Suprapubic skin (tissue), 4 donors: ENCODE data around the gene ZNF148. TPM values are rescaled to one million over a fixed set of nuclear protein-coding genes. Genes with fewer than 3 reads are reported as not detected.

Experiments used
- DNase-seq, 2 donors: peaks; one replicate each; pipeline ENCODE4 v3.0.0-alpha.2; 2019; ENCODE audit warnings: low spot score in 2 of 2
- H3K27ac ChIP-seq: fragments of 200-600 bp; sonication (generic); one replicate; pipeline ENCODE4 v1.5.1; 2019
- H3K27me3 ChIP-seq: fragments of 200-600 bp; sonication (generic); one replicate; pipeline ENCODE4 v1.5.1; 2019
- H3K36me3 ChIP-seq: fragments of 200-600 bp; sonication (generic); one replicate; pipeline ENCODE4 v1.5.1; 2019
- H3K4me1 ChIP-seq: fragments of 200-600 bp; sonication (generic); one replicate; pipeline ENCODE4 v1.5.1; 2019
- H3K4me3 ChIP-seq: fragments of 200-600 bp; sonication (generic); one replicate; pipeline ENCODE4 v1.5.1; 2019; ENCODE audit warnings: mild to moderate bottlenecking
- H3K9me3 ChIP-seq: fragments of 200-600 bp; sonication (generic); one replicate; pipeline ENCODE4 v1.5.1; 2019
- CTCF ChIP-seq, 2 donors: fragments of 200-600 bp in 1 of 2; fragments of 450-650 bp in 1 of 2; sonication (generic) in 1 of 2; IDR thresholded peaks; one replicate each; pipeline ENCODE4 v1.5.1; 2016 to 2019; ENCODE audit warnings: antibody characterized with exemption in 2 of 2, mild to moderate bottlenecking in 1 of 2, moderate library complexity in 1 of 2
- EP300 ChIP-seq: sonication (generic); formaldehyde crosslinking; IDR thresholded peaks from one replicate; pipeline ENCODE4 v1.6.1; 2017; ENCODE audit warnings: antibody characterized with exemption
- POLR2A ChIP-seq, 2 donors: fragments of 450-650 bp; IDR thresholded peaks; one replicate each; pipeline ENCODE4 v1.6.1; 2017; ENCODE audit warnings: antibody characterized with exemption in 2 of 2, mild to moderate bottlenecking in 2 of 2, moderate library complexity in 2 of 2
- POLR2AphosphoS5 ChIP-seq, 3 donors: sonication (generic); formaldehyde crosslinking; IDR thresholded peaks; one replicate each; pipeline ENCODE4 v1.6.1; 2017; ENCODE audit warnings: antibody characterized with exemption in 3 of 3
- WGBS: methylation state at CpG from one replicate; pipeline ENCODE4 v1.1.5; 2018; 5-methylcytosine and 5-hydroxymethylcytosine counted together
- total RNA-seq, 4 donors: library from RNA; depleted of rRNA; stranded (reverse); fragments of >200 nt; gene quantifications; one replicate each; pipeline ENCODE4 v1.1.0, GENCODE V29; 2016

ZNF148 gene
- total RNA-seq, 4 donors from 2014 or later = 16.5 to 30.0 (median 20.3) TPM

GRCh38 chr3:125187599-125187910, 187.6 kb downstream of the ZNF148 start:
- no peak for TF ChIP-seq CTCF (IDR thresholded peaks at IDR 0.05)
- no peak for TF ChIP-seq POLR2AphosphoS5 (IDR thresholded peaks at IDR 0.05)
- TF ChIP-seq EP300 = no peak
- TF ChIP-seq POLR2A (IDR thresholded peaks at IDR 0.05) = no peak
- no peak for DNase-seq
- Histone ChIP-seq H3K4me1 (peaks cover 4% of the 10 kb centered on the region), H3K27ac (no peak overlapping the region), H3K36me3 (no peaks in the 10 kb centered on the region), H3K4me3 (no peak overlapping the region), H3K9me3 (no peaks in the 10 kb centered on the region), H3K27me3 (no peaks in the 10 kb centered on the region)
- WGBS = 84% methylated on average over 5 of the region's 5 CpGs

GRCh38 chr3:125186800-125187598, 188.1 kb downstream of the ZNF148 start:
- H3K27me3 ChIP-seq = no peaks in the 10 kb centered on the region
- no peak for DNase-seq
- peaks cover 4% of the 10 kb centered on the region for H3K4me1 ChIP-seq
- WGBS = 94% methylated on average over 16 of the region's 20 CpGs
- no peak overlapping the region for H3K4me3 ChIP-seq
- H3K9me3 ChIP-seq = no peaks in the 10 kb centered on the region
- no peak for TF ChIP-seq EP300
- no peak for TF ChIP-seq POLR2AphosphoS5 (IDR thresholded peaks at IDR 0.05)
- no peak for TF ChIP-seq CTCF (IDR thresholded peaks at IDR 0.05)
- TF ChIP-seq POLR2A (IDR thresholded peaks at IDR 0.05) = no peak
- no peaks in the 10 kb centered on the region for H3K36me3 ChIP-seq
- H3K27ac ChIP-seq = no peak overlapping the region

GRCh38 chr3:125186261-125186787, 188.8 kb downstream of the ZNF148 start:
- TF ChIP-seq POLR2A (IDR thresholded peaks at IDR 0.05) = no peak
- TF ChIP-seq POLR2AphosphoS5 (IDR thresholded peaks at IDR 0.05) = no peak
- TF ChIP-seq EP300 = no peak
- no peak for TF ChIP-seq CTCF (IDR thresholded peaks at IDR 0.05)
- Histone ChIP-seq H3K36me3 (no peaks in the 10 kb centered on the region), H3K27me3 (no peaks in the 10 kb centered on the region), H3K27ac (no peak overlapping the region), H3K9me3 (no peaks in the 10 kb centered on the region), H3K4me1 (peaks cover 4% of the 10 kb centered on the region), H3K4me3 (no peak overlapping the region)
- DNase-seq = no peak
- 63% methylated on average over 10 of the region's 10 CpGs for WGBS

GRCh38 chr3:125185805-125186204, 189.3 kb downstream of the ZNF148 start:
- TF ChIP-seq CTCF (IDR thresholded peaks at IDR 0.05) (no peak), EP300 (no peak), POLR2A (IDR thresholded peaks at IDR 0.05) (no peak)
- Histone ChIP-seq H3K9me3 (no peaks in the 10 kb centered on the region), H3K27ac (no peak overlapping the region), H3K4me1 (peaks cover 4% of the 10 kb centered on the region), H3K36me3 (no peaks in the 10 kb centered on the region), H3K4me3 (no peak overlapping the region), H3K27me3 (no peaks in the 10 kb centered on the region)
- 76% methylated on average over 3 of the region's 3 CpGs for WGBS
- DNase-seq = no peak

GRCh38 chr3:125179884-125180240, 195.3 kb downstream of the ZNF148 start:
- H3K9me3 ChIP-seq = no peaks in the 10 kb centered on the region
- no peak overlapping the region for H3K4me3 ChIP-seq
- TF ChIP-seq EP300 = no peak
- no peak for TF ChIP-seq POLR2A (IDR thresholded peaks at IDR 0.05)
- no peak for TF ChIP-seq POLR2AphosphoS5 (IDR thresholded peaks at IDR 0.05)
- TF ChIP-seq CTCF (IDR thresholded peaks at IDR 0.05) = no peak
- H3K4me1 ChIP-seq = no peaks in the 10 kb centered on the region
- no peak for DNase-seq
- 81% methylated on average over 1 of the region's 1 CpG for WGBS
- H3K27ac ChIP-seq = no peak overlapping the region
- H3K27me3 ChIP-seq = no peaks in the 10 kb centered on the region
- no peaks in the 10 kb centered on the region for H3K36me3 ChIP-seq
